HepG2 (cell line): Measurements from ENCODE around the gene NME8. TPM values are rescaled to one million over a fixed set of nuclear protein-coding genes. Genes with fewer than 3 reads are reported as not detected.

Experiments
- ATAC-seq: fragments of 200-7000 bp; cut with Tn5 transposase; 3 replicates; pipeline ENCODE4 v1.9.1; 2020; ENCODE audit warnings: mild to moderate bottlenecking, moderate library complexity
- BruUV-seq: library from RNA; stranded (reverse); fragments of 400-500 nt; replicated peaks from 2 replicates; lab custom pipeline; 2021; lab: Mats Ljungman, UMichigan
- CTCF ChIA-PET: fragments of 300-600 bp; formaldehyde crosslinking; extraction: SDS; loops from one replicate; lab custom pipeline; 2021; ENCODE audit warnings: low total read pairs, inconsistent platforms, low intra/inter-chr PET ratio; lab: Yijun Ruan, JAX
- POLR2A ChIA-PET: fragments of 350-600 bp; sonication (Branson Sonifier 250); formaldehyde crosslinking; loops from one replicate; lab custom pipeline; 2020; ENCODE audit warnings: antibody characterized with exemption, inconsistent platforms; lab: Yijun Ruan, JAX
- DNase-seq: peaks from one replicate; pipeline ENCODE4 v3.0.0-alpha.2; 2015; ENCODE audit warnings: low spot score
- FAIRE-seq: peaks from 3 replicates; lab custom pipeline; 2011; peaks lifted over from hg19 to GRCh38; lab: Jason Lieb, UNC
- H2AFZ ChIP-seq: one replicate; pipeline ENCODE4 v1.6.1; 2011; ENCODE audit warnings: low read length, inconsistent platforms
- H3K27ac ChIP-seq: fragments of 300-600 bp; 3 replicates; pipeline ENCODE4 v1.8.0; 2011; ENCODE audit warnings: mixed run types, mild to moderate bottlenecking, mixed read lengths, low read length, inconsistent platforms; ENCODE audit not compliant: insufficient read depth; ENCODE audit errors: extremely low read length
- H3K27me3 ChIP-seq, 2 experiments: fragments of 200-600 bp in 1 of 2; 2 replicates in 1 of 2; 3 replicates in 1 of 2; pipeline versions ENCODE4 v1.6.0 to v1.8.0; 2011; ENCODE audit warnings: low read length in 2 of 2, mild to moderate bottlenecking in 2 of 2, moderate library complexity in 2 of 2, inconsistent platforms in 1 of 2; ENCODE audit not compliant: insufficient read depth in 2 of 2, control insufficient read depth in 1 of 2
- H3K36me3 ChIP-seq, 2 experiments: fragments of 200-600 bp in 1 of 2; replicated peaks in 1 of 2; 2 replicates in 1 of 2; 3 replicates in 1 of 2; pipeline versions ENCODE4 v1.5.1 to v1.8.0; 2011; ENCODE audit warnings: low read length in 2 of 2, inconsistent platforms in 1 of 2; ENCODE audit not compliant: insufficient read depth in 2 of 2, control insufficient read depth in 1 of 2
- H3K4me1 ChIP-seq: 2 replicates; pipeline ENCODE4 v1.5.1; 2012; ENCODE audit warnings: low read length, inconsistent platforms; ENCODE audit not compliant: insufficient read depth
- H3K4me2 ChIP-seq: 2 replicates; pipeline ENCODE4 v1.6.0; 2011; ENCODE audit warnings: low read depth, low read length, inconsistent platforms
- H3K4me3 ChIP-seq, 3 experiments: fragments of 200-600 bp in 1 of 3; sonication (generic), shearing (Covaris generic) in 1 of 3; replicated peaks in 1 of 3; 2 replicates each; pipeline ENCODE4 v1.5.1; 2011 to 2016; ENCODE audit warnings: low read length in 3 of 3, inconsistent platforms in 2 of 3, low read depth in 2 of 3, mild to moderate bottlenecking in 2 of 3, control low read depth in 1 of 3, mixed read lengths in 1 of 3; ENCODE audit not compliant: insufficient read depth in 1 of 3
- H3K79me2 ChIP-seq: one replicate; pipeline ENCODE4 v1.6.1; 2011; ENCODE audit warnings: low read length, inconsistent platforms; ENCODE audit not compliant: insufficient read depth
- H3K9ac ChIP-seq: 2 replicates; pipeline ENCODE4 v1.6.0; 2011; ENCODE audit warnings: mild to moderate bottlenecking, low read depth, low read length, inconsistent platforms; ENCODE audit not compliant: insufficient read depth
- H3K9me3 ChIP-seq: 2 replicates; pipeline ENCODE4 v1.5.1; 2012; ENCODE audit warnings: mild to moderate bottlenecking, low read length
- H4K20me1 ChIP-seq: 2 replicates; pipeline ENCODE4 v1.6.0; 2011; ENCODE audit warnings: inconsistent platforms, mild to moderate bottlenecking, low read length, moderate library complexity; ENCODE audit not compliant: insufficient read depth
- CERS6 ChIP-seq: sonication (generic); formaldehyde crosslinking; IDR thresholded peaks from 2 replicates; pipeline ENCODE4 v1.5.0; 2020; ENCODE audit warnings: missing genetic modification reagents
- DNMT3B ChIP-seq: conservative IDR thresholded peaks from 2 replicates; pipeline ENCODE4 v1.6.1; 2016; ENCODE audit warnings: missing biosample characterization, control low read depth
- ELK4 ChIP-seq: sonication (generic); formaldehyde crosslinking; IDR thresholded peaks from 2 replicates; pipeline ENCODE4 v1.9.0; 2021; ENCODE audit warnings: missing genetic modification reagents, borderline replicate concordance
- GABPA ChIP-seq, 2 experiments: IDR thresholded peaks; 2 replicates each; pipeline ENCODE4 v1.6.1; 2011 to 2016; ENCODE audit warnings: low read depth in 2 of 2, low read length in 1 of 2, missing biosample characterization in 1 of 2, missing genetic modification characterization in 1 of 2
- HDAC2 ChIP-seq: sonication (generic); formaldehyde crosslinking; IDR thresholded peaks from 2 replicates; pipeline ENCODE4 v1.4.0; 2020; ENCODE audit warnings: missing genetic modification reagents
- JUN ChIP-seq: sonication (generic); formaldehyde crosslinking; IDR thresholded peaks from 2 replicates; pipeline ENCODE4 v1.4.0; 2020; ENCODE audit warnings: mild to moderate bottlenecking, missing genetic modification reagents
- JUNB ChIP-seq: sonication (generic); formaldehyde crosslinking; IDR thresholded peaks from 2 replicates; pipeline ENCODE4 v1.8.0; 2022; ENCODE audit warnings: missing genetic modification reagents, mild to moderate bottlenecking, borderline replicate concordance
- NFE2L1 ChIP-seq: sonication (generic); formaldehyde crosslinking; IDR thresholded peaks from 2 replicates; pipeline ENCODE4 v1.4.0; 2020; ENCODE audit warnings: missing genetic modification reagents, mild to moderate bottlenecking, borderline replicate concordance
- PATZ1 ChIP-seq: sonication (generic); formaldehyde crosslinking; IDR thresholded peaks from 2 replicates; pipeline ENCODE4 v1.4.0; 2020; ENCODE audit warnings: missing genetic modification reagents
- RAD21 ChIP-seq: fragments of 450-650 bp; formaldehyde crosslinking; IDR thresholded peaks from 2 replicates; pipeline ENCODE4 v1.5.0; 2020; ENCODE audit warnings: mild to moderate bottlenecking
- RFXANK ChIP-seq: IDR thresholded peaks from 2 replicates; pipeline ENCODE4 v1.6.1; 2016
- SAFB2 ChIP-seq: sonication (generic); formaldehyde crosslinking; IDR thresholded peaks from 2 replicates; pipeline ENCODE4 v1.5.1; 2020; ENCODE audit warnings: missing genetic modification reagents, low read depth, mild to moderate bottlenecking, borderline replicate concordance
- SUZ12 ChIP-seq: fragments of 150-350 bp; IDR thresholded peaks from 2 replicates; pipeline ENCODE4 v1.6.1; 2014; ENCODE audit warnings: low read depth, low read length
- THAP11 ChIP-seq: IDR thresholded peaks from 2 replicates; pipeline ENCODE4 v1.6.1; 2016; ENCODE audit warnings: missing biosample characterization, missing genetic modification reagents
- XBP1 ChIP-seq: sonication (generic); formaldehyde crosslinking; IDR thresholded peaks from 2 replicates; pipeline ENCODE4 v1.5.0; 2020; ENCODE audit warnings: missing genetic modification reagents
- YY1 ChIP-seq: IDR thresholded peaks from 2 replicates; pipeline ENCODE4 v1.6.1; 2011; ENCODE audit warnings: low read length, low read depth, moderate library complexity, mild to moderate bottlenecking; ENCODE audit not compliant: insufficient read depth, insufficient replicate concordance
- ZBTB49 ChIP-seq: sonication (generic); formaldehyde crosslinking; IDR thresholded peaks from 2 replicates; pipeline ENCODE4 v1.4.0; 2020; ENCODE audit warnings: missing genetic modification reagents, borderline replicate concordance
- ZNF335 ChIP-seq: sonication (generic); formaldehyde crosslinking; IDR thresholded peaks from 2 replicates; pipeline ENCODE4 v1.4.0; 2020; ENCODE audit warnings: missing genetic modification reagents
- WGBS: methylation state at CpG from one replicate; pipeline ENCODE4 v1.1.6; 2017; ENCODE audit warnings: low lambda C conversion rate; 5-methylcytosine and 5-hydroxymethylcytosine counted together
- in situ Hi-C: cut with HindIII; loops from 2 replicates; pipeline ENCODE4 v1.10.0; 2017; ENCODE audit warnings: low pct_unique_long_range_greater_than_20kb; ENCODE audit not compliant: extremely low pct_ligation_motif_present
- intact Hi-C: fragments of 100-400 bp; cut with micrococcal nuclease; formaldehyde crosslinking; loops from one replicate; pipeline ENCODE4 v1.10.0; 2022; ENCODE audit not compliant: unreplicated experiment
- polyA plus RNA-seq, 8 experiments: library from polyadenylated mRNA; depleted of rRNA in 3 of 8; stranded (reverse) in 7 of 8; unstranded in 1 of 8; fragments of >200 nt; fragmentation: Illumina TruSeq in 4 of 8; extraction: Trizol in 4 of 8; gene quantifications; 2 replicates each; pipeline versions ENCODE4 v1.2.1 to v1.2.3, GENCODE V29; 2011 to 2016; ENCODE audit warnings: low read depth in 4 of 8, missing spikeins in 1 of 8, mixed read lengths in 1 of 8; ENCODE audit not compliant: insufficient read depth in 1 of 8
- total RNA-seq, 5 experiments: library from RNA; depleted of rRNA; stranded (reverse); fragments of >200 nt; fragmentation: Illumina TruSeq; extraction: Trizol; gene quantifications; 2 replicates each; pipeline ENCODE4 v1.2.3, GENCODE V29; 2016; ENCODE audit warnings: low read depth in 1 of 5

The NME8 gene
- total and polyA plus RNA-seq, 2 of the 13 experiments (the other 11 are each of a cell fraction or from before 2014, with no cell fraction given) = not detected

- Histone ChIP-seq H3K27me3 (no peaks in the 10 kb centered on the region), H3K4me2 (peak overlapping the region; percentile 19), H3K4me3 (no peak overlapping the region), H4K20me1 (no peaks in the 10 kb centered on the region), H2AFZ (no peak overlapping the region), H3K9me3 (no peaks in the 10 kb centered on the region), H3K4me1 (peaks cover 29% of the 10 kb centered on the region), H3K36me3 (no peaks in the 10 kb centered on the region), H3K9ac (no peak overlapping the region), H3K79me2 (no peaks in the 10 kb centered on the region), H3K27ac (no peak overlapping the region)
- CTCF ChIA-PET = interaction anchor here (1.2 to 3.1 kb wide), 3 partner anchors 205 to 435 kb away, joined by 5 to 53 read pairs (median 13); no protein-coding TSS in a partner anchor
- FAIRE-seq (peak; percentile 48), DNase-seq (peak; percentile 56), ATAC-seq (peak; percentile 80)
- WGBS = 5% methylated on average over 6 of the region's 6 CpGs
- POLR2A ChIA-PET = interaction anchor here (2.5 kb wide), 1 partner anchor 15 kb away, joined by 16 read pairs; the partner anchor contains the start of gene SFRP4
- intact Hi-C loops (loop anchor here (1.0 to 5.0 kb wide), 5 partner anchors 15 to 436 kb away; partner anchors contain the start of gene SFRP4), in situ Hi-C loops (loop anchor here (5.0 to 25.0 kb wide), 3 partner anchors 203 to 436 kb away; no protein-coding TSS in a partner anchor)
- no TSS peak for BruUV-seq
- TF ChIP-seq JUNB (CRISPR knock-in tag) = no peak
- no peak for TF ChIP-seq DNMT3B (CRISPR knock-in tag)
- TF ChIP-seq THAP11 (CRISPR knock-in tag) = no peak
- no peak for TF ChIP-seq ZNF335 (CRISPR knock-in tag)
- TF ChIP-seq CERS6 (CRISPR knock-in tag) = no peak
- no peak for TF ChIP-seq HDAC2 (CRISPR knock-in tag)
- TF ChIP-seq XBP1 (CRISPR knock-in tag) = no peak
- TF ChIP-seq NFE2L1 (CRISPR knock-in tag) = no peak
- TF ChIP-seq RAD21 = peak; percentile 37; the same call in 1 of the 2 replicates
- TF ChIP-seq ZBTB49 (CRISPR knock-in tag) = no peak
- TF ChIP-seq ELK4 (CRISPR knock-in tag) = no peak
- TF ChIP-seq SUZ12 = no peak
- TF ChIP-seq JUN = no peak
- TF ChIP-seq PATZ1 (CRISPR knock-in tag) = 0 out of 2 replicates have a peak, but pooled peaks have one; percentile 37
- TF ChIP-seq YY1 = no peak
- TF ChIP-seq GABPA (IDR thresholded peaks at IDR 0.05; ENCODE audit: low read depth, low read length) = no peak
- no peak for TF ChIP-seq GABPA (CRISPR knock-in tag; IDR thresholded peaks at IDR 0.05; ENCODE audit: low read depth)
- no peak for TF ChIP-seq RFXANK (CRISPR knock-in tag)
- TF ChIP-seq SAFB2 (CRISPR knock-in tag) = no peak
Measured at GRCh38 chr7:37901236-37901827, 52.9 kb downstream of the NME8 start.
